K562 (cell line): ENCODE data around the gene TALDO1. TPM values are rescaled to one million over a fixed set of nuclear protein-coding genes. Genes with fewer than 3 reads are reported as not detected.

ENCODE experiments used
- ATAC-seq: fragments of 200-7000 bp; cut with Tn5 transposase; 3 replicates; pipeline ENCODE4 v1.9.1; 2020; ENCODE audit warnings: moderate library complexity
- BruUV-seq: library from RNA; stranded (reverse); fragments of 400-500 nt; replicated peaks from 2 replicates; lab custom pipeline; 2021; lab: Mats Ljungman, UMichigan
- CTCF ChIA-PET: fragments of 300-600 bp; formaldehyde crosslinking; extraction: SDS; loops from one replicate; lab custom pipeline; 2021; ENCODE audit warnings: low intra/inter-chr PET ratio; lab: Yijun Ruan, JAX
- POLR2A ChIA-PET: fragments of 300-600, 350-650 bp; sonication (Branson Sonifier 250); formaldehyde crosslinking; extraction: SDS; loops from one replicate; lab custom pipeline; 2021; ENCODE audit warnings: antibody characterized with exemption, inconsistent platforms; lab: Yijun Ruan, JAX
- DNase-seq, 4 experiments: peaks; one replicate each; pipeline versions ENCODE4 v3.0.0 to v3.0.0-alpha.2; 2011 to 2018; ENCODE audit warnings: low spot score in 3 of 4, mixed read lengths in 3 of 4; ENCODE audit errors: extremely low read depth in 1 of 4
- FAIRE-seq: peaks from 2 replicates; lab custom pipeline; 2011; peaks lifted over from hg19 to GRCh38; lab: Jason Lieb, UNC
- H2AFZ ChIP-seq: 2 replicates; pipeline ENCODE4 v1.6.0; 2011; ENCODE audit warnings: low read depth, low read length, control low read depth, inconsistent platforms
- H3K27ac ChIP-seq: fragments of 200-600 bp; 3 replicates; pipeline ENCODE4 v1.8.0; 2011; ENCODE audit warnings: low read depth, mild to moderate bottlenecking, control low read depth, inconsistent platforms, low read length, moderate library complexity, mixed read lengths; ENCODE audit errors: extremely low read depth
- H3K27me3 ChIP-seq, 2 experiments: fragments of 300-600 bp in 1 of 2; 2 replicates in 1 of 2; 3 replicates in 1 of 2; pipeline versions ENCODE4 v1.6.0 to v1.8.0; 2011; ENCODE audit warnings: inconsistent platforms in 2 of 2, low read length in 2 of 2, mild to moderate bottlenecking in 1 of 2, mixed read lengths in 1 of 2, moderate library complexity in 1 of 2; ENCODE audit not compliant: control insufficient read depth in 2 of 2, insufficient read depth in 2 of 2
- H3K36me3 ChIP-seq: fragments of 300-600 bp; 3 replicates; pipeline ENCODE4 v1.8.0; 2011; ENCODE audit warnings: mild to moderate bottlenecking, low read length, inconsistent platforms; ENCODE audit not compliant: control insufficient read depth, insufficient read depth
- H3K4me1 ChIP-seq, 2 experiments: fragments of 200-600 bp in 1 of 2; replicated peaks in 1 of 2; 2 replicates in 1 of 2; 3 replicates in 1 of 2; pipeline versions ENCODE4 v1.5.1 to v1.8.0; 2011; ENCODE audit warnings: inconsistent platforms in 2 of 2, low read length in 2 of 2, mild to moderate bottlenecking in 1 of 2, mixed read lengths in 1 of 2, moderate library complexity in 1 of 2; ENCODE audit not compliant: control insufficient read depth in 2 of 2, insufficient read depth in 2 of 2
- H3K4me2 ChIP-seq: 2 replicates; pipeline ENCODE4 v1.6.1; 2011; ENCODE audit warnings: low read length, control low read depth, inconsistent platforms, mixed read lengths; ENCODE audit not compliant: insufficient read depth
- H3K4me3 ChIP-seq: fragments of 200-600 bp; sonication (generic), shearing (Covaris generic); 2 replicates; pipeline ENCODE4 v1.5.1; 2016; ENCODE audit warnings: control low read depth, inconsistent platforms
- H3K79me2 ChIP-seq: fragments of 200-600 bp; 3 replicates; pipeline ENCODE4 v1.8.0; 2011; ENCODE audit warnings: low read length, inconsistent platforms; ENCODE audit not compliant: control insufficient read depth, insufficient read depth
- H3K9ac ChIP-seq, 2 experiments: 2 replicates each; pipeline versions ENCODE4 v1.6.0 to v1.6.1; 2011; ENCODE audit warnings: low read depth in 2 of 2, low read length in 2 of 2, control low read depth in 1 of 2, inconsistent platforms in 1 of 2, mild to moderate bottlenecking in 1 of 2, mixed read lengths in 1 of 2; ENCODE audit not compliant: insufficient read depth in 1 of 2
- H3K9me1 ChIP-seq: one replicate; pipeline ENCODE4 v1.6.0; 2011; ENCODE audit warnings: inconsistent platforms, mild to moderate bottlenecking, low read length, moderate library complexity; ENCODE audit not compliant: control insufficient read depth, insufficient read depth
- H3K9me3 ChIP-seq: replicated peaks from 2 replicates; pipeline ENCODE4 v1.5.1; 2011; ENCODE audit warnings: low read depth, low read length, inconsistent platforms; ENCODE audit not compliant: control insufficient read depth, insufficient read depth
- H4K20me1 ChIP-seq: replicated peaks from 2 replicates; pipeline ENCODE4 v1.6.1; 2011; ENCODE audit warnings: low read length, inconsistent platforms, mixed read lengths; ENCODE audit not compliant: control insufficient read depth, insufficient read depth
- ARID4B ChIP-seq: sonication (generic); formaldehyde crosslinking; IDR thresholded peaks from 2 replicates; pipeline ENCODE4 v1.8.0; 2022; ENCODE audit warnings: mild to moderate bottlenecking, missing genetic modification reagents
- EWSR1 ChIP-seq: fragments of 450-650 bp; IDR thresholded peaks from 2 replicates; pipeline ENCODE4 v1.6.1; 2018; ENCODE audit warnings: borderline replicate concordance, mild to moderate bottlenecking, low read depth, moderate library complexity; ENCODE audit not compliant: partially characterized antibody
- IRF2 ChIP-seq: sonication (generic); formaldehyde crosslinking; IDR thresholded peaks from 2 replicates; pipeline ENCODE4 v1.8.1; 2022; ENCODE audit warnings: mild to moderate bottlenecking, missing genetic modification reagents
- KAT2B ChIP-seq: IDR thresholded peaks from one replicate; pipeline ENCODE4 v1.6.1; 2012; ENCODE audit warnings: low read depth, mild to moderate bottlenecking, control low read depth, inconsistent platforms, low read length, moderate library complexity
- RBBP5 ChIP-seq: fragments of 200-600 bp; sonication (generic); IDR thresholded peaks from 2 replicates; pipeline ENCODE4 v1.6.1; 2012; ENCODE audit warnings: borderline replicate concordance, mild to moderate bottlenecking, low read length, control low read depth, inconsistent platforms; ENCODE audit not compliant: insufficient read depth, poor library complexity, severe bottlenecking
- RBM22 ChIP-seq: fragments of 200-400 bp; formaldehyde crosslinking; IDR thresholded peaks from 2 replicates; pipeline ENCODE4 v1.6.1; 2018; ENCODE audit warnings: low read length, low read depth; ENCODE audit not compliant: poor library complexity, severe bottlenecking
- SMARCE1 ChIP-seq: fragments of 450-650 bp; IDR thresholded peaks from 2 replicates; pipeline ENCODE4 v1.7.1; 2016; ENCODE audit warnings: mild to moderate bottlenecking
- SREBF2 ChIP-seq: sonication (generic); formaldehyde crosslinking; IDR thresholded peaks from 2 replicates; pipeline ENCODE4 v1.4.0; 2020; ENCODE audit warnings: mild to moderate bottlenecking, missing genetic modification reagents
- TOE1 ChIP-seq, 2 experiments: fragments of 450-650 bp in 1 of 2; sonication (generic) in 1 of 2; formaldehyde crosslinking in 1 of 2; IDR thresholded peaks; 2 replicates each; pipeline versions ENCODE4 v1.7.1 to v1.8.0; 2016 to 2022; ENCODE audit warnings: borderline replicate concordance in 2 of 2, mild to moderate bottlenecking in 2 of 2, antibody characterized with exemption in 1 of 2, inconsistent platforms in 1 of 2, low read depth in 1 of 2, missing genetic modification reagents in 1 of 2, moderate library complexity in 1 of 2
- ZC3H11A ChIP-seq: IDR thresholded peaks from 2 replicates; pipeline ENCODE4 v1.6.1; 2012; ENCODE audit warnings: low read depth, low read length, improper control_type of control experiment
- WGBS: fragments of 100-300 bp; shearing (Covaris generic); methylation state at CpG from one replicate; pipeline ENCODE4 v1.1.6; 2016; ENCODE audit warnings: low coverage, mixed read lengths; ENCODE audit not compliant: insufficient coverage; ENCODE audit errors: missing lambda C conversion rate; 5-methylcytosine and 5-hydroxymethylcytosine counted together
- in situ Hi-C: fragments of 300-500 bp; cut with MboI; formaldehyde crosslinking; loops from 4 replicates; pipeline ENCODE4 v1.15.0; 2018; ENCODE audit warnings: inconsistent platforms, mixed read lengths
- intact Hi-C: fragments of 100-400 bp; cut with micrococcal nuclease; formaldehyde crosslinking; loops from 2 replicates; pipeline ENCODE4 v1.14.2; 2022
- polyA plus RNA-seq, 8 experiments: library from polyadenylated mRNA; depleted of rRNA in 4 of 8; stranded (reverse) in 5 of 8; unstranded in 3 of 8; fragments of >200 nt; fragmentation: Nextera tagmentation in 2 of 8; fragmentation: Illumina TruSeq in 1 of 8; extraction: Ambion mirVana in 2 of 8; extraction: Trizol in 1 of 8; gene quantifications; 2 replicates each; pipeline versions ENCODE4 v1.2.1 to v1.2.3, GENCODE V29; 2011 to 2014; ENCODE audit warnings: inconsistent platforms in 1 of 8, missing spikeins in 1 of 8
- total RNA-seq, 7 experiments: library from RNA; depleted of rRNA in 6 of 7; stranded (reverse); fragments of >200 nt in 6 of 7; fragmentation: Illumina TruSeq in 2 of 7; extraction: Trizol in 2 of 7; gene quantifications; 2 replicates each; pipeline versions ENCODE4 v1.2.1 to v1.2.3, GENCODE V29; 2011 to 2021; ENCODE audit warnings: low replicate concordance in 1 of 7
- TF ChIP-seq, protein P1 (sequence below): sonication (generic); formaldehyde crosslinking; IDR thresholded peaks from 2 replicates; pipeline ENCODE4 v1.8.1; 2023; ENCODE audit warnings: mild to moderate bottlenecking, missing genetic modification reagents

TALDO1 gene
- total and polyA plus RNA-seq, 9 of the 15 experiments (the other 6 are each of a cell fraction or from before 2014, with no cell fraction given), result 260 to 541 (median 441) TPM

GRCh38 chr11:802018-802617, 54.9 kb downstream of the TALDO1 start:
- intact Hi-C loops (no loop called here), in situ Hi-C loops (no loop called here)
- Histone ChIP-seq H3K9me3 (no peaks in the 10 kb centered on the region), H3K36me3 (peaks cover 38% of the 10 kb centered on the region; the same call in 1 of the 3 replicates), H3K9ac (peak overlapping the region in 1 of 2 experiments; percentile 97; a peak in 1 of 4 replicates), H3K4me1 (peaks cover 7 to 96% of the 10 kb centered on the region in 2 experiments; a peak in 4 of 5 replicates), H2AFZ (no peak overlapping the region), H4K20me1 (no peaks in the 10 kb centered on the region), H3K27me3 (no peaks in the 10 kb centered on the region), H3K9me1 (no peaks in the 10 kb centered on the region), H3K27ac (no peak overlapping the region), H3K4me2 (no peak overlapping the region), H3K79me2 (peaks cover 24% of the 10 kb centered on the region; the same call in 2 of the 3 replicates), H3K4me3 (no peak overlapping the region)
- POLR2A ChIA-PET, result interaction anchor here (0.5 to 1.0 kb wide), 5 partner anchors 9 to 110 kb away, joined by 3 to 4 read pairs (median 3); no protein-coding TSS in a partner anchor
- CTCF ChIA-PET, result no interaction called here
- 92% methylated on average over 10 of the region's 21 CpGs for WGBS
- FAIRE-seq (no peak), DNase-seq (no peak), ATAC-seq (no peak)
- BruUV-seq, result no TSS peak
- TF ChIP-seq RBM22 (peak; percentile 42), ZC3H11A (no peak), SREBF2 (CRISPR knock-in tag) (no peak), EWSR1 (no peak), ARID4B (CRISPR knock-in tag) (no peak), IRF2 (CRISPR knock-in tag) (no peak), KAT2B (no peak), TOE1 (IDR thresholded peaks at IDR 0.05; ENCODE audit: borderline replicate concordance) (no peak), TOE1 (CRISPR knock-in tag; IDR thresholded peaks at IDR 0.05; ENCODE audit: borderline replicate concordance, low read depth) (no peak), SMARCE1 (no peak), RBBP5 (no peak)
- TF ChIP-seq, protein P1, sequence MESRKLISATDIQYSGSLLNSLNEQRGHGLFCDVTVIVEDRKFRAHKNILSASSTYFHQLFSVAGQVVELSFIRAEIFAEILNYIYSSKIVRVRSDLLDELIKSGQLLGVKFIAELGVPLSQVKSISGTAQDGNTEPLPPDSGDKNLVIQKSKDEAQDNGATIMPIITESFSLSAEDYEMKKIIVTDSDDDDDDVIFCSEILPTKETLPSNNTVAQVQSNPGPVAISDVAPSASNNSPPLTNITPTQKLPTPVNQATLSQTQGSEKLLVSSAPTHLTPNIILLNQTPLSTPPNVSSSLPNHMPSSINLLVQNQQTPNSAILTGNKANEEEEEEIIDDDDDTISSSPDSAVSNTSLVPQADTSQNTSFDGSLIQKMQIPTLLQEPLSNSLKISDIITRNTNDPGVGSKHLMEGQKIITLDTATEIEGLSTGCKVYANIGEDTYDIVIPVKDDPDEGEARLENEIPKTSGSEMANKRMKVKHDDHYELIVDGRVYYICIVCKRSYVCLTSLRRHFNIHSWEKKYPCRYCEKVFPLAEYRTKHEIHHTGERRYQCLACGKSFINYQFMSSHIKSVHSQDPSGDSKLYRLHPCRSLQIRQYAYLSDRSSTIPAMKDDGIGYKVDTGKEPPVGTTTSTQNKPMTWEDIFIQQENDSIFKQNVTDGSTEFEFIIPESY, result peak; percentile 95
